GM10266 (cell line): Measurements from ENCODE around the gene EIF3L.

ENCODE experiments used
- DNase-seq: peaks from one replicate; pipeline ENCODE4 v3.0.0; 2012; ENCODE audit errors: extremely low spot score
- TF ChIP-seq, protein P1 (sequence below): IDR thresholded peaks from 2 replicates; pipeline ENCODE4 v1.5.1; 2012; ENCODE audit warnings: mild to moderate bottlenecking, low read depth; ENCODE audit not compliant: control insufficient read depth, insufficient read depth; ENCODE audit errors: missing control alignments

The EIF3L gene

DNA sequence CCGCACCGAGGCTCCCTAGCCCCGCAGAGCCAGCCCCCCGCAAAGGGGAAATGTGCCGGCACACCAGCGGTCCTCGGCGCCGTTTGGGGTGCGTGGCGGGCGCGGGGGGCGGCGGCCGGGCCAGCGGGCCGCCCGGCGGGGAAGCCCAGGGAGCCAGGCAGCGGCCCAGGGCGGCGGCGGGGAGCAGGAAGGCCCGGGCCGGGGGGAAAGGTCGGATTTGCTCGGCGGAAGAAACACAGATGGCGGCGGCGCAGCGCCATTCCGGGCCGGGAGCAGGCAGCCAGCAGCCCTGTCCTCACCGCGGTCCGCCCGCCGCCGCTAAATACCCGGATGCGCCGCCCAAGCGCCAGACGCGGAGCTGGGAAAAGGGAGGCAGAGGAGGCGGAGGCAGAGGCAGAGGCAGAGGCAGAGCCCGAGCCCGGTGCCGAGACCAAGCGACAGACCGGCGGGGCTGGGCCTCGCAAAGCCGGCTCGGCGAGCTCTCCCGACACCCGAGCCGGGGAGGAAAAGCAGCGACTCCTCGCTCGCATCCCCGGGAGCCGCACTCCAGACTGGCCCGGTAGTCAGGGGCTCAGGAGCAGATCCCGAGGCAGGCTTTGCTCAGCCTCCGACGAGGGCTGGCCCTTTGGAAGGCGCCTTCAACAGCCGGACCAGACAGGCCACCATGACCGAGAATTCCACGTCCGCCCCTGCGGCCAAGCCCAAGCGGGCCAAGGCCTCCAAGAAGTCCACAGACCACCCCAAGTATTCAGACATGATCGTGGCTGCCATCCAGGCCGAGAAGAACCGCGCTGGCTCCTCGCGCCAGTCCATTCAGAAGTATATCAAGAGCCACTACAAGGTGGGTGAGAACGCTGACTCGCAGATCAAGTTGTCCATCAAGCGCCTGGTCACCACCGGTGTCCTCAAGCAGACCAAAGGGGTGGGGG is 44.1 kb upstream of the EIF3L start:
- TF ChIP-seq, protein P1, sequence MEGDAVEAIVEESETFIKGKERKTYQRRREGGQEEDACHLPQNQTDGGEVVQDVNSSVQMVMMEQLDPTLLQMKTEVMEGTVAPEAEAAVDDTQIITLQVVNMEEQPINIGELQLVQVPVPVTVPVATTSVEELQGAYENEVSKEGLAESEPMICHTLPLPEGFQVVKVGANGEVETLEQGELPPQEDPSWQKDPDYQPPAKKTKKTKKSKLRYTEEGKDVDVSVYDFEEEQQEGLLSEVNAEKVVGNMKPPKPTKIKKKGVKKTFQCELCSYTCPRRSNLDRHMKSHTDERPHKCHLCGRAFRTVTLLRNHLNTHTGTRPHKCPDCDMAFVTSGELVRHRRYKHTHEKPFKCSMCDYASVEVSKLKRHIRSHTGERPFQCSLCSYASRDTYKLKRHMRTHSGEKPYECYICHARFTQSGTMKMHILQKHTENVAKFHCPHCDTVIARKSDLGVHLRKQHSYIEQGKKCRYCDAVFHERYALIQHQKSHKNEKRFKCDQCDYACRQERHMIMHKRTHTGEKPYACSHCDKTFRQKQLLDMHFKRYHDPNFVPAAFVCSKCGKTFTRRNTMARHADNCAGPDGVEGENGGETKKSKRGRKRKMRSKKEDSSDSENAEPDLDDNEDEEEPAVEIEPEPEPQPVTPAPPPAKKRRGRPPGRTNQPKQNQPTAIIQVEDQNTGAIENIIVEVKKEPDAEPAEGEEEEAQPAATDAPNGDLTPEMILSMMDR, result no peak
- DNase-seq, result peak; percentile 81

DNA sequence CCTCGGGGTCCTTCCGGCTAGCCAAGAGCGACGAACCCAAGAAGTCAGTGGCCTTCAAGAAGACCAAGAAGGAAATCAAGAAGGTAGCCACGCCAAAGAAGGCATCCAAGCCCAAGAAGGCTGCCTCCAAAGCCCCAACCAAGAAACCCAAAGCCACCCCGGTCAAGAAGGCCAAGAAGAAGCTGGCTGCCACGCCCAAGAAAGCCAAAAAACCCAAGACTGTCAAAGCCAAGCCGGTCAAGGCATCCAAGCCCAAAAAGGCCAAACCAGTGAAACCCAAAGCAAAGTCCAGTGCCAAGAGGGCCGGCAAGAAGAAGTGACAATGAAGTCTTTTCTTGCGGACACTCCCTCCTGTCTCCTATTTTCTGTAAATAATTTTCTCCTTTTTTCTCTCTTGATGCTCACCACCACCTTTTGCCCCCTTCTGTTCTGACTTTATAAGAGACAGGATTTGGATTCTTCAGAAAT is 43.4 kb upstream of the EIF3L start:
- DNase-seq, result no peak
- TF ChIP-seq, protein P1, result no peak

DNA sequence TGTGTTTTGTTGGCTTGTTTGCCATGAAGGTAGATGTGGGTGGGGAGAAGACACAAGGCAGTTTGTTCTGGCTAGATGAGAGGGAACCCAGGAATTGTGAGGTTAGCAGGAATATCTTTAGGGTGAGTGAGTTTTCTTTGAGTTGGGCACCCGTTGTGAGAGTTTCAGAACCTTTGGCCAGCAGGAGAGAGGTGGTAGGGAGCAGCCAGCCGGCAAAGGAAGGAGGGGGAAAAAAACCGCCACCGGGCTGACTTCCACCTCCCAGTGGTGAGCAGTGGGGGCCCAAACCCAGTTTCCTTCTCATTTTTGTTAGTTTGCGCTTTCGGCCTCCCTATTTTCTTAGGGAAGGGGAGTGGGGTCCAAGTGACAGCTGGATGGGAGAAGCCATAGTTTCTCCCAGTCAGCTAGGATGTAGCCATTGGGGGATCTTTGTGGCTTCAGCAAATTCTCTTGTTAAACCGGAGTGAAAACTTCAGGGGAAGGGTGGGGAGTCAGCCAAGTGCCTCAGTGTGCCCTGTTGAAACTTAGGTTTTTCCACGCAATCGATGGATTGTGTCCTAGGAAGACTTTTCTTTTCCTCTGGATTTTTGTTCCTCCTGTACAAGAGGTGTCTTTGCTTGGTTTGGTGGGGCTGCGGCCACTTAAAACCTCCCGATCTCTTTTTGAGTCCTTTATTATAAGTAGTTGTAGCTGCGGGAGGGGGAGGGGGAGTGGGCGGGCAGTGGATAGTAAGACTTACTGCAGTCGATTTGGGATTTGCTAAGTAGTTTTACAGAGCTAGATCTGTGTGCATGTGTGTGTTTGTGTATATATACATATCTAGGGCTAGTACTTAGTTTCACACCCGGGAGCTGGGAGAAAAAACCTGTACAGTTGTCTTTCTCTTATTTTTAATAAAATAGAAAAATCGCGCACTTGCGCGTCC is 42.5 kb upstream of the EIF3L start:
- no peak for DNase-seq
- TF ChIP-seq, protein P1, result no peak

DNA sequence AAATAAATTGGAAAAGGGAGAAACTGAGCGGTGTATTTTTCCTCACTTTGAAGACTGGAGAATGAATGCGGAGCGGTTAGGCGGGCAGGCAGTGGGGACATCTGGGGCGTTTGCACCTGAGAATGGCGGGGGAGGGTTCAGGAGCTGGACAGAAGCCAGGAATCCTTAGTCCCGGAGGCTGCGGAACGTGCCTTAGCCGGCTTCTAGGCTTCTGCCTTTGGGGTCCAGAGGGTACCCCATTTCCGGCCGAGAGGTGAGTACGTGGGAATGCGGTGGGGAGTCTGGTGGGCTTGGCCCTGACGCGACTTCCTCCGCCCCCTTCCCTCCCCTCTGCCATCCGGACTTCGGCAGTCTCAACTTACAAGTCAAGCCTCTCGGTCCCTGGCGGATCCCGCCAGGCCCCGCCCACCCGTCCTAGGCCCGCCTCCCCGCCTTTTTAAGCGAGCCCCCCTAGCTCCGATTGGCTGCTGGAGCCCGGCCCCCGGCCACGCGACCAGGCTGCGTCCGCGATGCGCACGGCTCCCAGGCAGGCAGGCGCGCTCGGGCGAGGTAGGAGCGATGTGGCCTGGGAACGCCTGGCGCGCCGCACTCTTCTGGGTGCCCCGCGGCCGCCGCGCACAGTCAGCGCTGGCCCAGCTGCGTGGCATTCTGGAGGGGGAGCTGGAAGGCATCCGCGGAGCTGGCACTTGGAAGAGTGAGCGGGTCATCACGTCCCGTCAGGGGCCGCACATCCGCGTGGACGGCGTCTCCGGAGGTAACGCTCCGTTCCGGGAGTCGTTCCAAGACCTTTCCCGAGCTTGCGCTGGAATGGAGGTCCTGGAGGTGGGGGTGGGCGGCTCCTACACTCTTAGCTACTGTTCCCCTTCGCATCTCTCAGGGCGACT is 41.6 kb upstream of the EIF3L start, which contains the start of gene GCAT:
TSS of gene GCAT (plus strand) at position 525 of the 884 bp plus-strand sequence. CDS start at position 559, 34 bp downstream.
- TF ChIP-seq, protein P1, result no peak
- DNase-seq, result peak; percentile 99

DNA sequence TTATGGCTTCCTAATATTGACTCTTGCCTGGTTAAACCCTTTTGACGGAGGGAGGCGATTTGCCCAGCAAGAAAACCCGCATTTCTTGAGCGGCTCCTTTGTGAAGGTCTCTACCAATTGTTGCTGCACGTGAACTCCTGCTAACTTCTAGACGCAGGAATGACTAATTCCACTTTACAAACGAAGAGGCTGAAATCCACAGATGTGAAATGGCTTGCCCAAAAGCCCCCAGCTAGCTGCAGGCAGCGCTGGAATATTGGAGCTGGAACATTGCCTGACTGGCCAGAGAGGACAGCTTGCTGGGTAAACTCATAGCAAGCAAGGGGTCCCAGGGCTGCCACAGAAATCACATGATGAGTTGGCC is 40.9 kb upstream of the EIF3L start:
- TF ChIP-seq, protein P1, result no peak
- DNase-seq, result no peak

DNA sequence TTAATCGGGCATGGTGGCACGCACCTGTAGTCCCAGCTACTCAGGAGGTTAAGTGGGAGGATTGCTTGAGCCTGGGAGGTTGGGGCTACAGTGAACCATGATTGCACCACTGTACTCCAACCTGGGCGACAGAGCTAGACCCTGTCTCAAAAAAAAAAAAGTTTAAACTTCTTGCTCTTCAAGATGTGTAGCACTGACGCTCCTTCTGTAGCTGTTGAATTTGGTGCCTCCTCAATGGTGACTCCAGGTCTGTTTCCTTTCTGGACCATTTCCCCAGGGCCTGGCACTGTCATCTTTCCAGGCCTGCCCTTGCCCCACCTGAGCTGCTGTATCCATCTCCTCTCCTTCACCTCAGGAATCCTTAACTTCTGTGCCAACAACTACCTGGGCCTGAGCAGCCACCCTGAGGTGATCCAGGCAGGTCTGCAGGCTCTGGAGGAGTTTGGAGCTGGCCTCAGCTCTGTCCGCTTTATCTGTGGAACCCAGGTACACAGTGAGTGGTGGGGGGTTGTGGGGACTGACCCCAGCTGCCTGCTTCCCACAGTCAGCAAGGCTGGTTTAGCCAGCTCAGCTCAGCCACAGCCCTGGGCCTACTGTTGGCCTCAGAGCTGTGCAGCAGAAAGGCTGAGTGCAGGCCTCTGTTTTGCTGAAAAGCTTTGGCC is 39.4 kb upstream of the EIF3L start:
- no peak for DNase-seq
- TF ChIP-seq, protein P1, result no peak
